Suppressor macrophage (primary cell): ENCODE measurements around the gene ARID1B.

ENCODE experiments used
- DNase-seq, 4 experiments: peaks; one replicate each; pipeline ENCODE4 v3.0.0-alpha.2; 2020 to 2022

ARID1B gene

GRCh38 chr6:157162766-157163433, 385.7 kb downstream of the ARID1B start:
- DNase-seq: no peak

- no peak for DNase-seq
These were observed 386.4 kb downstream of the ARID1B start for GRCh38 chr6:157163434-157164159.

- no peak for DNase-seq
These were observed 387.8 kb downstream of the ARID1B start for GRCh38 chr6:157164972-157165371.

GRCh38 chr6:157166784-157167183, 389.6 kb downstream of the ARID1B start:
- DNase-seq: no peak

GRCh38 chr6:157167837-157168236, 390.7 kb downstream of the ARID1B start:
- no peak for DNase-seq

GRCh38 chr6:157168471-157168870, 391.3 kb downstream of the ARID1B start:
- no peak for DNase-seq

- no peak for DNase-seq
These were observed 392.0 kb downstream of the ARID1B start for GRCh38 chr6:157169226-157169625.

- no peak for DNase-seq
These were observed 392.5 kb downstream of the ARID1B start for GRCh38 chr6:157169656-157170055.

GRCh38 chr6:157170535-157170934, 393.4 kb downstream of the ARID1B start:
- no peak for DNase-seq

- no peak for DNase-seq
These were observed 394.6 kb downstream of the ARID1B start for GRCh38 chr6:157171801-157172200.

GRCh38 chr6:157172231-157172701, 395.1 kb downstream of the ARID1B start:
- DNase-seq: no peak

GRCh38 chr6:157172830-157173536, 395.8 kb downstream of the ARID1B start:
- DNase-seq: no peak

GRCh38 chr6:157173776-157174175, 396.6 kb downstream of the ARID1B start:
- no peak for DNase-seq

GRCh38 chr6:157174731-157175130, 397.6 kb downstream of the ARID1B start:
- no peak for DNase-seq

- no peak for DNase-seq
These were observed 400.7 kb downstream of the ARID1B start for GRCh38 chr6:157177731-157178336.

GRCh38 chr6:157181649-157182048, 404.5 kb downstream of the ARID1B start:
- no peak for DNase-seq

GRCh38 chr6:157182503-157183264, 405.5 kb downstream of the ARID1B start:
- DNase-seq: no peak

GRCh38 chr6:157184202-157185015, 407.2 kb downstream of the ARID1B start:
- DNase-seq: peak; percentile 34 to 60 (median 34)

- no peak for DNase-seq
These were observed 408.0 kb downstream of the ARID1B start for GRCh38 chr6:157185171-157185570.

- DNase-seq: no peak
These were observed 408.8 kb downstream of the ARID1B start for GRCh38 chr6:157185986-157186385.

- no peak for DNase-seq
These were observed 409.6 kb downstream of the ARID1B start for GRCh38 chr6:157186785-157187181.
